Activated naive CD8-positive, alpha-beta T cell treated with anti-CD3 and anti-CD28 coated beads, Interleukin-2, amount 50 U/mL, for 24 hours (primary cell): ENCODE measurements around the gene METTL23.
"Not testable (repeated sequence)": the region's sequence is repeated elsewhere in the genome, so short reads cannot be mapped to it uniquely, and the experiment has no call there.

Experiments used
- ATAC-seq: fragments of 150-1000 bp; cut with Tn5 transposase; one replicate; pipeline ENCODE4 v1.10.0; 2021
- DNase-seq: peaks from one replicate; pipeline ENCODE4 v3.0.0; 2021
- H3K27ac Mint-ChIP-seq: one replicate; pipeline ENCODE4 v1.8.0; 2021; ENCODE audit warnings: mild to moderate bottlenecking, mixed read lengths
- H3K27me3 Mint-ChIP-seq: one replicate; pipeline ENCODE4 v1.8.0; 2021; ENCODE audit warnings: mixed read lengths
- H3K36me3 Mint-ChIP-seq: one replicate; pipeline ENCODE4 v1.8.0; 2021; ENCODE audit warnings: low read depth, mixed read lengths
- H3K4me1 Mint-ChIP-seq: one replicate; pipeline ENCODE4 v1.8.0; 2021; ENCODE audit warnings: mixed read lengths
- H3K4me3 Mint-ChIP-seq: one replicate; pipeline ENCODE4 v1.8.0; 2021; ENCODE audit warnings: mild to moderate bottlenecking, moderate library complexity, mixed read lengths
- H3K9me3 Mint-ChIP-seq: one replicate; pipeline ENCODE4 v1.8.0; 2021; ENCODE audit warnings: mixed read lengths

Gene METTL23

DNA sequence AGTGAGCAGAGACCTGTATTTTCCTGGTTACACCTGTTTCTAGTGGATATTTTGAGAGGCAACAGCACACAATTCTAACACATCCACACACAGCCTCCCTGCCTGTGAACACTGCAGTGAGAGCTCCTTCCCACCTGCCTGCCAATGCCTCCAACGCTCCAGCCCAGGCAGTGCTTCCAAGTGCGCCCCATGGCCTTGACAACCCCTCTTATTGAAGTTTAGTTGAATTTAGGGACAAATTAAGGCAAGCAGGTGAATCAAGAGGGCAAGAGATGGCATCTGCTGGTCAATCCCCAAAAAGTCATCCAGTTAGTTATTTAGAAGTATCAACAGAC, 11.2 kb upstream of the METTL23 start:
- DNase-seq (no peak), ATAC-seq (no peak)
- peaks cover 50% of the 10 kb centered on the region for H3K36me3 Mint-ChIP-seq
- H3K4me1 Mint-ChIP-seq: peaks cover 59% of the 10 kb centered on the region
- peak overlapping the region; percentile 58 for H3K4me3 Mint-ChIP-seq
- H3K9me3 Mint-ChIP-seq: no peaks in the 10 kb centered on the region
- H3K27me3 Mint-ChIP-seq: no peaks in the 10 kb centered on the region
- peak overlapping the region; percentile 90 for H3K27ac Mint-ChIP-seq

GRCh38 chr17:76716146-76716838, 10.3 kb upstream of the METTL23 start:
- no peaks in the 10 kb centered on the region for H3K27me3 Mint-ChIP-seq
- peaks cover 57% of the 10 kb centered on the region for H3K36me3 Mint-ChIP-seq
- peak; percentile 94 for ATAC-seq
- no peaks in the 10 kb centered on the region for H3K9me3 Mint-ChIP-seq
- peak overlapping the region; percentile 58 for H3K4me3 Mint-ChIP-seq
- DNase-seq: peak; percentile 66
- H3K27ac Mint-ChIP-seq: peak overlapping the region; percentile 90
- peaks cover 59% of the 10 kb centered on the region for H3K4me1 Mint-ChIP-seq

DNA sequence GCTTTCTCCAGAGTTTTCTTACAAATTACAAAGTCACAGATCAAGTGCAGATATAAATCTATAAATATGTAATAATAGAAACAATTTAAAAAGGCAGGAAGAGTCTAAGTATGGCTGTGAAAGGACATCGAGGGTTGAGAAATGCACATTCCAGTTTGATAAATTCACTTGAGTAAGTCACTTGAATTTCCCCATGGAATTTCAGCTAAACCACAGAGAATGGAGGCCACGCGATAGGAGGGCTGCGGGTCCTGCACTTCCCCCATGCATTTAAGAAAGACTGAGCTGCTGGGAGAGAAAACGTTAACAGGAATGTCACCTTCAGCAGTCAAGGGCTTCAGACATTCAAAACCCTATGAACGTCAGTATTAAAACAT, 9.8 kb upstream of the METTL23 start:
- DNase-seq (no peak), ATAC-seq (no peak)
- Mint-ChIP-seq H3K4me3 (peak overlapping the region; percentile 58), H3K4me1 (peaks cover 62% of the 10 kb centered on the region), H3K27me3 (no peaks in the 10 kb centered on the region), H3K9me3 (no peaks in the 10 kb centered on the region), H3K36me3 (peaks cover 62% of the 10 kb centered on the region), H3K27ac (peak overlapping the region; percentile 90)

DNA sequence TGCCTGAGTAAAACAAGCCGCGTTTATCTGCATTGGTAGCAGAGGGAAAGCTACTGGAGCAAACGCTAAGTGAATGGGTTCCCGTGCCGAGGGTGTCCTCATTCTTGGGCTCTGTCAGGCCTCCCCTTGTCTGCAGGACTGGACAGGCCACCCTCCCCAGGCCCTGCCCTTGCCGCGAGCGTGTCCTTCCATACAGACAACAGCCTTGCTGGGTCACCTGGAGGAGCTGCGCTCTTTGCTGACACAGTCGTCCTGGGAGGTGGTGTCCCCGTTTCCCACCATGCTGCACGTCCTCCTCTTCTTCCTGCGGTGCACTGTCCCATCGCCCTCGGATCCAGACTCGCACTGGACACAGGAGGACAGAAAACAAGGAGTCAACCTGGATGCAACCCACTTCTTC, 8.1 kb upstream of the METTL23 start:
- no peak overlapping the region for H3K4me3 Mint-ChIP-seq
- no peaks in the 10 kb centered on the region for H3K9me3 Mint-ChIP-seq
- DNase-seq: no peak
- no peak for ATAC-seq
- H3K4me1 Mint-ChIP-seq: peaks cover 68% of the 10 kb centered on the region
- H3K36me3 Mint-ChIP-seq: peaks cover 72% of the 10 kb centered on the region
- no peaks in the 10 kb centered on the region for H3K27me3 Mint-ChIP-seq
- no peak overlapping the region for H3K27ac Mint-ChIP-seq

DNA sequence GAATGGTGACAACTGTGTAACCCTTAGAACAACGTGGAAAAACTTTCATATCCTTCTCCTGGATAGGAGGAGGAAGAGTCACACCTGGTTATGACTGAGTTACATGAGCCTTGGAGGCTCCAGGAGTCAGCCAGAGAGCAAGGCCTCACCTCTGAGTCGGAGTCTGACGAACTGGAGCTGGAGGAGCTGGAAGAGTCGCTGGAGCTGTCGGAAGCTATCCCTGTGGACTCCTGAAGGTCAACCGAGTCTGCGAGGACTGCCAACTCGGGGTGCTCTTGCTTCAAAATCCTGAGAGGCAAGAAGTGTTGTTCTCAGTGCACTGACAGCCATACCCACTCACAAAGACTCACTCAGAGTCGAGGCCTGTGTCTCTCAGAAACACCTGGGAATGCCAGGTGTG, 6.4 kb upstream of the METTL23 start:
- H3K36me3 Mint-ChIP-seq: peaks cover 81% of the 10 kb centered on the region
- H3K27me3 Mint-ChIP-seq: no peaks in the 10 kb centered on the region
- H3K4me1 Mint-ChIP-seq: peaks cover 67% of the 10 kb centered on the region
- ATAC-seq (no peak), DNase-seq (no peak)
- no peaks in the 10 kb centered on the region for H3K9me3 Mint-ChIP-seq
- H3K4me3 Mint-ChIP-seq: no peak overlapping the region
- H3K27ac Mint-ChIP-seq: no peak overlapping the region

DNA sequence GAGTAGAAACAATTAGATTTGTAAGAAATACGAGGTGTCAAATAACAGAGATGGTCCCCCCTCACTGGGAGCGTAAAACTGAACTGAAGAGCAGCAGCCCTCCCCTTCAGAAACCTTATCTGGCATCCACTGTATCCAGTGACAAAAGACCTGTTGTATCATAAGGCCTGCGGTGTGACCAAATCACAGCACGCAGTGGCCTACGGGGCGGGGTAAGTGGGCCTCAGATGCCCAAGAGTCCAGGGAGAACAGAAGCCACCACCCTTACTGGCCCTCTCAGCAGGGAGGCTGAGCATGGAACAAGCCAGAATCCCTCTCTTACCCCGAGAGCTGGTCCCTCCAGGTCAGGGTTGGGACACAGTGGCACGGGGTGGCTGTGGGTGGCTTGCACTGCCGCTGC, 5.7 kb upstream of the METTL23 start:
- no peak for ATAC-seq
- Mint-ChIP-seq H3K36me3 (peaks cover 81% of the 10 kb centered on the region), H3K9me3 (no peaks in the 10 kb centered on the region), H3K4me3 (no peak overlapping the region), H3K27ac (no peak overlapping the region), H3K27me3 (no peaks in the 10 kb centered on the region), H3K4me1 (peaks cover 66% of the 10 kb centered on the region)
- no peak for DNase-seq

GRCh38 chr17:76721463-76721862, 5.2 kb upstream of the METTL23 start:
- Mint-ChIP-seq H3K9me3 (no peaks in the 10 kb centered on the region), H3K4me1 (peaks cover 61% of the 10 kb centered on the region), H3K27ac (no peak overlapping the region), H3K4me3 (no peak overlapping the region), H3K36me3 (peaks cover 78% of the 10 kb centered on the region), H3K27me3 (no peaks in the 10 kb centered on the region)
- ATAC-seq (no peak), DNase-seq (no peak)

GRCh38 chr17:76722279-76722678, 4.4 kb upstream of the METTL23 start:
- peak overlapping the region; percentile 69 for H3K27ac Mint-ChIP-seq
- no peaks in the 10 kb centered on the region for H3K27me3 Mint-ChIP-seq
- peaks cover 52% of the 10 kb centered on the region for H3K4me1 Mint-ChIP-seq
- ATAC-seq (no peak), DNase-seq (no peak)
- peaks cover 76% of the 10 kb centered on the region for H3K36me3 Mint-ChIP-seq
- H3K9me3 Mint-ChIP-seq: no peaks in the 10 kb centered on the region
- no peak overlapping the region for H3K4me3 Mint-ChIP-seq

DNA sequence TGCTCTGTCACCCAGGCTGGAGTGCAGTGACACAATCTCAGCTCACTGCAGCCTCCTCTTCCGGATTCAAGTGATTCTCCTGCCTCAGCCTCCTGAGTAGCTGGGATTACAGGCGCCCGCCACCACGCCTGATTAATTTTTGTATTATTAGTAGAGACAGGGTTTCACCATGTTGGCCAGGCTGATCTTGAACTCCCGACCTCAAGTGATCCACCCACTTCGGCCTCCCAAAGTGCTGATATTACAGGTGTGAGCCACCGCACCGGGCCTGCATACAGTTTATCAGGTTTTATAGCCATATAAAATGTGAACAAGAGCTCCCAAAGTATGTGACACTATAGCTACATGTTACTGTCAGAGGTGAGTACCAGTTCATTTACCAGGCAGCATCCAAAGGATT, 3.7 kb upstream of the METTL23 start:
- not testable (repeated sequence) for H3K27me3 Mint-ChIP-seq, H3K9me3 Mint-ChIP-seq, H3K27ac Mint-ChIP-seq, ATAC-seq, DNase-seq, H3K4me3 Mint-ChIP-seq
- Mint-ChIP-seq H3K36me3 (peaks cover 81% of the 10 kb centered on the region), H3K4me1 (peaks cover 55% of the 10 kb centered on the region)

DNA sequence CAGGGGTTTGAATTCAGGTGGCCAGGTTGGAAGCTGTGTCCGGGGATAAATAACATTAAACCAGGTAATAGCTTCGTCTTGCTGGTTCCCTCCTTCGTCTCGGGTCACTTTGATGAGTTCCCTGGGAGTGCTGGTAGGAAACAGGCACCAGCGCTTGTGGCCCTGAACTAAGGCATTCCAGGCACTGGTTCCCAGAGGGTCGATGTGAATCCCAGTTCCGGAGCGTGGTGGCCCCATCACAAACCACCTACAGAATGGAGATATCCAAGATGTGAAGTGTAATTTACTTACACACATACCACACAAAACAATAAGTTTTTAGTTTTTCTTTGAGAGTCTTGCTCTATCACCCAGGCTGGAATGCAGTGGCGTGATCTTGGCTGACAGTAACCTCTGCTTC, 2.8 kb upstream of the METTL23 start:
- Mint-ChIP-seq H3K36me3 (peaks cover 74% of the 10 kb centered on the region), H3K9me3 (no peaks in the 10 kb centered on the region), H3K4me1 (peaks cover 57% of the 10 kb centered on the region), H3K4me3 (peak overlapping the region; percentile 96), H3K27me3 (no peaks in the 10 kb centered on the region), H3K27ac (no peak overlapping the region)
- no peak for DNase-seq
- ATAC-seq: no peak

DNA sequence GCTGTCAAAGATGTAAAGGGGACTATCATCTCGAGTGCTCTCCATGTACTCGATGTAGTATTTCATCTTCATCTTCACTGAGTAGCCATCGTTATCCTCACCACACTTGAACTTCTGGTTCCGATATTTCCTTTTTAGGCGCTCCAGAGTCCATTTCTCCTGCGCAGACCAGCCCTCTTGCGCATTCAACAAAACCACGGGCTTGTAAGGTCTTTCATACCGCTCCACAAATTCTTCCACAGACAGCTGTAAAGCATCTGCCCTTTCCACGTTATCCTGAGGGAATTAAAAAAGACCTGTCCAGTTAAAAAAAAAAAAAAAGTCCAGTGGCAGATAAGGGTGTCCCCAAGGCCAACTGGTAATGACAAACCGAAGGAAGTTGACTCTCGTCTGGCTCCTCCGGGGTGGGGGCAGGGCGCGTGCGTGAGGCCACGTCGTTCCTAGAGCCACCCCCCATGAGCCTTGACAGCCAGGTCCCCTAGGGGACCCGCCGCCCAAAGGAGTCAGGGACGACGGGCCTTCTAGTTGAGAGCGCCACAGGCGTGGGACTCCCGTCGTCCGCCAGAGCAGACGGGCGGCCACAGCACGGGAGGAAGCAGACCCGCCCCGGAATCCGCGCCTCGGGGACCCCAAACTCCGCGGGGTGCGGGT, 934 bp upstream of the METTL23 start:
- Mint-ChIP-seq H3K36me3 (peaks cover 71% of the 10 kb centered on the region), H3K27me3 (no peaks in the 10 kb centered on the region), H3K4me3 (peak overlapping the region; percentile 96), H3K27ac (peak overlapping the region; percentile 92), H3K4me1 (peaks cover 68% of the 10 kb centered on the region), H3K9me3 (no peaks in the 10 kb centered on the region)
- DNase-seq (peak; percentile 84), ATAC-seq (peak; percentile 41)

GRCh38 chr17:76726231-76726775, 336 bp upstream of the METTL23 start, which contains the start of gene JMJD6:
Gene JMJD6, minus strand, starts transcription at chr17:76726606. Its CDS starts 131 bp downstream, at chr17:76726475.
- ATAC-seq (peak; percentile 89), DNase-seq (peak; percentile 94)
- Mint-ChIP-seq H3K4me1 (peaks cover 66% of the 10 kb centered on the region), H3K36me3 (peaks cover 69% of the 10 kb centered on the region), H3K27ac (peak within 1 kb of the TSS; percentile 92), H3K9me3 (no peaks in the 10 kb centered on the region), H3K4me3 (peak within 1 kb of the TSS; percentile 96), H3K27me3 (no peaks in the 10 kb centered on the region)

- Mint-ChIP-seq H3K27ac (peak overlapping the region; percentile 92), H3K36me3 (peaks cover 65% of the 10 kb centered on the region), H3K9me3 (no peaks in the 10 kb centered on the region), H3K27me3 (no peaks in the 10 kb centered on the region), H3K4me3 (peak overlapping the region; percentile 96), H3K4me1 (peaks cover 70% of the 10 kb centered on the region)
- ATAC-seq: no peak
- no peak for DNase-seq
These were observed 1.3 kb downstream of the METTL23 start for GRCh38 chr17:76727745-76728456.

DNA sequence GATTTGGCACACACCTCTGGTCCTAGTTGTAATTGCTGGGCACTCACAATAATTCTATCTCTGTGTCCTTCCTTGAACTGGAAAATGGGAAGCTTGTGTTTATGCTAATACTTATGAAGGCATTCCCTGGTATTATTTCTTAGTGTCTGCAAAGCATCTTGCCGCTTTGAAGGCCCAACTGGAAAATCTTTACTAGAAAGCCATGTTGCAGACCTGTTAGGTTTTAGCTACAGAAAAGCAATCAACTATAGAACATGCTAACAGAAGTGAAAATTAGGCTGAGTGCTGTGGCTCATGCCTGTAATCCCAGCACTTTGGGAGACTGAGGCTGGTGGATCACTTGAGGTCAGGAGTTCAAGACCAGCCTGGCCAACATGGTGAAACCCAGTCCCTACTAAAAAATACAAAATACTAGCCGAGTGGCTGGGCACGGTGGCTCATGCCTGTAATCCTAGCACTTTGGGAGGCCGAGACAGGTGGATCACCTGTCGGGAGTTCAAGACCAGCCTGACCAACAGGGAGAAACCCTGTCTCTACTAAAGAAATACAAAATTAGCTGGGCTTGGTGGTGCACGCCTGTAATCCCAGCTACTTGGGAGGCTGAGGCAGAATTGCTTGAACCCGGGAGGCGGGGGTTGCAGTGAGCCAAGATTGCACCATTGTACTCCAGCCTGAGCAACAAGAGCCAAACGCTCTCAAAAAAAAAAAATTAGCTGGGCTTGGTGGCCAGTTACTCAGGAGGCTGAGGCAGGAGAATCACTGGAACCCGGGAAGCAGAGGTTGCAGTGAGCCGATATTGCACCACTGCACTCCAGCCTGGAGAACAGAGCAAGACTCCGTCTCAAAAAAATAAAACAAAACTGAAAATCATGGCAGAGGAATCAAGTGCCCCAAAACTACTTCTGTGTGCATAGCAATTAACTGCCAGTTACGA, 5.4 kb downstream of the METTL23 start:
- peaks cover 70% of the 10 kb centered on the region for H3K36me3 Mint-ChIP-seq
- H3K4me1 Mint-ChIP-seq: peaks cover 65% of the 10 kb centered on the region
- ATAC-seq: not testable (repeated sequence)

More for the DNA sequence above, 5.4 kb downstream of the METTL23 start:
- Mint-ChIP-seq H3K4me3 (peak overlapping the region; percentile 98), H3K27ac (peak overlapping the region; percentile 98)
- H3K27me3 Mint-ChIP-seq, H3K9me3 Mint-ChIP-seq, DNase-seq: not testable (repeated sequence)
